Pulmonary artery endothelial cell (primary cell): Measurements from ENCODE around the gene CUX1. TPM values are rescaled to one million over a fixed set of nuclear protein-coding genes. Genes with fewer than 3 reads are reported as not detected.
"Not testable (repeated sequence)": the region's sequence is repeated elsewhere in the genome, so short reads cannot be mapped to it uniquely, and the experiment has no call there.

Experiments used
- DNase-seq: peaks from one replicate; pipeline ENCODE4 v3.0.0-alpha.2; 2011; ENCODE audit warnings: low read depth, low spot score
- total RNA-seq: library from RNA; depleted of rRNA; stranded (reverse); fragments of >200 nt; gene quantifications from 2 replicates; pipeline ENCODE4 v1.2.3, GENCODE V29; 2014

The CUX1 gene
- total RNA-seq, 1 donor from 2014 or later, result 20.8 TPM

DNA sequence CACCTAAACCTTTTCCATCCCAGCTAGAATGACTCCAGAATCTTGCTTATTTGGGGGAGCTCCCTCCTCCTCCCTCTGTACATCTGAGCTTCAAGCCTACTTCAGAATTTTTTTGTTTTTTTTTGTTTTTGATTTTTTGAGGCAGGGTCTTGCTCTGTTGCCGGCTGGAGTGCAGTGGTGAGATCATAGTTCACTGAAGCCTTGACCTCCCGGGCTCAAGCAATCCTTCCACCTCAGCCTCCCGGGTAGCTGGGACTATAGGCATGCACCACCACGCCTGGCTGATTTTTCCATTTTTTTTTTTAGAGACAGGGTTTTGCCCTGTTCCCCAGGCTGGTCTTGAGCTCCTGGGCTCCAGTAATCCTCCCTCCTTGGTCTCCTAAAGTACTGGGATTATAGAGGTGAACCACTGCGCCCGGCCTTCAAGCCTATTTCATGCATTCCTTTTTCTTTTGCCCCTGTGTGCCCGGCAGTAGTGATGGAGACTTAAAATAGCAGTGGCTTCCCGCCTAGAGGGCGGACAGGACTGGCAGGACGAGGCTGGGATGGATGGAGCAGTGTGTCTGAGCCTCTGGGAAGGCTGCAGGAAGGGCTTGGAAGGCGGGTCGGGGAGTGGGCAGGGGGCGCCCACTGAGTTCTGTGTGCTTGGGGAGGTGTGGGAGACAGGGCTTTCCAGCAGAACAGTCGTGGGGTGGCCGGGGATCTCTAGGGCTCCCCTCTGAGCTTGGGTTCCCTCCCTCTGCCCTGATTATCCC lies 8.8 kb downstream of the CUX1 start:
- no peak for DNase-seq

DNA sequence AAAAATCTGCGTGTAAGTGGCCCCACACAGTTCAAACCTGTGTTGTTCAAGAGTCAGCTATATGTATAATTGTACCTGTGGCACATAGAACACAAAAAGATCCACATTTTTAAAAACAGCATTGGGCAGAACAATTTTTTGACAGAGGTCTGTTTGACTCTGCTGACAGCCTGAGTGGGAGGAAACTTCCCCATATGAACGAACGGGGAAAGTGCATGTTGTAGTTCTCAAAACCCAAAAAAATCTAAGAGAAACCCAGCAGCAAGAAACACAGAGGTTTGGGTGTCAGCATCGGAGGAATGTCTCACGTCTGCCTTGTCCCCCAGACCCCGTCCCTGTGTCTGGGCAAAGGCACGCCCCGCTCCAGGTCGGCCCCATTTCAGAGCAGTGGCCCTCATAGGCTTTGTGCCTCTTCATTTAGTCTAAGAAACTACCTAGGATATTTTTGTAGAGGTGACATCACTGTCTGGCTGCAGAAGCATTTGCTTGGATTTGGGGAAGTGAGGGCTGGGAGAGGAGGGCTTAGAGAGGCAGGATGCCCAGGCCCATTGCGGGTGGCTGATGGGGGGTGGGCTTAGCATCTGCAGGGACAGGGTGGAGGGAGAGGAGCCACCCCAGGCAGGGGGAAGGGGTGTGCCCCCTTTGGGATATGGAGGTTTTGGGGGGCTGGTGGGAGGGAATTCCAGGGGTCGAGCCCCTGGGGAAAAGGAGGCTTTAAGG lies 11.0 kb downstream of the CUX1 start:
- no peak for DNase-seq

DNA sequence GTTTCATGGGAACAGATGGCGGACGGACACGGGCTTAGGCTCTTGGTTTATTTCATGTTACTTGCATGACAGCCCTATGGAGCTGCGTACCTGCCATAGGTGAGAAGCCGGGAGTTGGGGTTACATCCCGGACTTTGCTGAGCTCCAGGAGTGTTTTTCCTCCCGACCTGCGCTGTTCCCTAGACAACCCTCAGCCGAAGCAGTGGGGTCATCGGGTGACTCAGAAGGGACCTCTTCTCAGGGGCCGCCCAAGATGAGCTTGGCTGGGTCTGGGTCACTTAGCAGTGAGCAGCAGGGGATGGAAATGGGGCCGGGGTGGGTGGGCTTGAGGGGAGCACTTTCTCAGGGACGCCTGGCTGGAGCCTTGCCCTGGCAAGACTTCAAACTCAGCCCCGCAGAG lies 11.9 kb downstream of the CUX1 start:
- no peak for DNase-seq

DNA sequence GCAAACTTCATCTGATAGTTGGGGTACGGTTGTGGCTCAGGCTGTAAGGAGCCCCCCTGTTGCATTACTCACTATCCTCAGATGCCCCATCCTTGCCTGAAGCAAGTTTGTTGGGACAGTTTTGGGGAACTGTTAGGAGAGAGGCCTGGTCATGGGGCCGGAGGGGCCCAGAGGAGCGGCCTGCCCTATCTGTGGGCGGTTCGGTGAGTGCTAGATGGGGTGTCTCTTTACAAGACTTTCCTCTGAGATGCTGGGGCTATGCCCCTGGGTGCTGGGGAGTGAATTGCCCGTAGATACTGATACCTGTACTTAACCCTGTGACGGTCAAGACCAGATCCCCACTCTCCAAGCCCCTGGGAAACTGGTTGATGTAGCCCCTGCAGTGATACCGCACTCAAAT lies 12.4 kb downstream of the CUX1 start:
- no peak for DNase-seq

DNA sequence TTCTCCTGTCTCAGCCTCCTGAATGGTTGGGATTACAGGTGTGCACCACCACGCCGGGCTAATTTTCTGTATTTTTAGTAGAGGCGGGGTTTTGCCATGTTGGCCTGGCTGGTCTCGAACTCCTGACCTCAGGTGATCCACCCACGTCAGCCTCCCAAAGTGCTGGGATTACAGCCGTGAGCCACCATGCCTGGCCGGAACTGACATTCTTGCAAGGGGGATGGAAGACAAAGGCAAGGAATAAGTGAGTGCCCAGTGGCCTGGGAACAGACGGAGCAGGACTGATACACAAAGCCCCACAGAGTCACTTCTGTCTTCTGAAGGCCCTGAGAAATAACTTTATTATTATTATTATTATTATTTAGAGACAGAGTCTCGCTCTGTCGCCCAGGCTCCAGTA lies 14.0 kb downstream of the CUX1 start:
- DNase-seq, result not testable (repeated sequence)

DNA sequence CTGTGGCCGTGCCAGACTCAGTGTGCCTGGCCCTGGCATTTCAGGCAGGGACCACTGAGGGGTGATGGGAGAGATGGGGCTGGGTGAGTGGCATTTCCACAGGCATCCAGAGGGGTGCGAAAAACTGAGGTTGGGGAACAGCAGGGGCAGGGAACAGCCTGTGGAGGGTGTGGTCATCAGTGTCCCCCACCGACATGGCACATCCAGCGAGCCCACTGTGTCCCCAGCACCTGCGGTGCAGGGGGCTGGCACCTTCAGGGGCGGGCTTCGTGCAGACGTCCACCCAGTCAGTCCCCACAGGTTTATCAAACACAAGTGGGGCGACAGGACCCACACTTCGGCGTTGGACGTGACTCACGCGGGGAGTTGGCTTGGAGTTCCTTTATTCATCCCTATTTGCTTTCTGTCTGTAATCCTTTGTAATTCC lies 14.8 kb downstream of the CUX1 start:
- no peak for DNase-seq

DNA sequence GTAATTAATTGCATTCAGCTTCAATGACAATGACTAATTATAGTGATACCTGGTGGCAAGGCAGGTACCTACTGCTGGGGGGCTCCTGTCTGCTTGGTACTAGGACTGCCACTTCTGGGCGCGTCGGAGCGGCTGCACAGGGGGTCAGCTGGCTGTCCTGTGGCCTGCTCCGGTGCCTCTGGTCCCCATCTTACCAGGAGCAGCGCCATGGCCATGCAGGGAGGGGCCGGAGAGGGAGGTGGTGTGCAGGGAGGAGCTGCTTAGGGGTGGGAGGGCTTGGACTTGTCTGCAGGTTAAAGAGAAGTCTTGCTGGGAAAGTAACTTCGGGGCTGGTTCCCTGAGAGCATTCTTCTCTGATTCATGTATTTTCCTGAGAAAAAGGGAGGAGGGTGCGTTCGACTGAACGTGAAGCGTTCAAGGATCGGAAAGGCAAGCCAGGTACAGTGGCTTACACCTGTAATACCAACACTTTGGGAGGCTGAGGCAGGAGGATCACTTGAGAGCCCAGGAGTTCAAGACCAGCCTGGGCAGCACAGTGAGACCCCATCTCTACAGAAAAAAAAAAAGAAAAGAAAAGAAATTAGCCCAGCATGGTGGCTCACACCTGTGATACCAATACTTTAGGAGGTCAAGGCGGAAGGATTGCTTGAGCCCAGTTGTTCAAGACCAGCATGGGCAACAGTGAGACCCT lies 15.4 kb downstream of the CUX1 start:
- no peak for DNase-seq

DNA sequence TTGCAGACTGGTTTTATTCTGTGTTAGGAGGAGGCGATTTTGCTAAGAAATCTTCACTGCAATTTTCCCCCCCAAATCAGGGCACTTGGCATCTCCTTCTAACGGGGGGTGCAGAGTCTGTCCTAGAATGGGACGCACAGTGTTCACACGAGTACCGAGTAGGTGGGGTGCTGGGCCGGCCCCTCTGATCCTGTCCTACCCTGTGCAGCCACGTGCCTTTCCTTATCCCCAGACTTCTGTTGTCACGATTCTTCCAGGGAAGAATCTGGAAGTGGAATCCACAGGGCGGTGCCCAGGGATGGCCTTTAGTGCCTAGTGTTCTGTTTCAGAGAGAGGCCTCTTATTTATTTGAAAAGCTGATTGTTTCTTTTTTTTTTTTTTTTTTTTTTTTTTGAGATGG lies 16.4 kb downstream of the CUX1 start:
- DNase-seq, result no peak

DNA sequence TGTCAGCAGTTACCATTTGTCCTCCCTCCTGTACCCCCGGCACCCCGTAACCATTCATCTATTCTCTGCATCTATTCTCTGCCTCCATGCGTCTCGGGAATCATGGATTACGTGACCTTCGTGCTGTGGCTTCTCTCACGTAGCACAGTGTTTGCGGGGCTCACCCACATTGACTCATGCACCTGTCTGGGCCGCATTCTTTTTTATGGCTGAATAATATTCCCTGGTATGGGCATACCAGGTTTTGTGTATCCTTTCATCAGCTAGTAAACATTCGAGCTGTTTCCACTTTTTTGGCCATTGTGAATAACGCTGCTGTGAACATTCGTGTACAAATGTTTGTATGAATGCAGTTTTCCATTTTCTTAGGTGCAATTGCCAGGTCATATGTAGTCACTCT lies 17.7 kb downstream of the CUX1 start:
- DNase-seq, result no peak

DNA sequence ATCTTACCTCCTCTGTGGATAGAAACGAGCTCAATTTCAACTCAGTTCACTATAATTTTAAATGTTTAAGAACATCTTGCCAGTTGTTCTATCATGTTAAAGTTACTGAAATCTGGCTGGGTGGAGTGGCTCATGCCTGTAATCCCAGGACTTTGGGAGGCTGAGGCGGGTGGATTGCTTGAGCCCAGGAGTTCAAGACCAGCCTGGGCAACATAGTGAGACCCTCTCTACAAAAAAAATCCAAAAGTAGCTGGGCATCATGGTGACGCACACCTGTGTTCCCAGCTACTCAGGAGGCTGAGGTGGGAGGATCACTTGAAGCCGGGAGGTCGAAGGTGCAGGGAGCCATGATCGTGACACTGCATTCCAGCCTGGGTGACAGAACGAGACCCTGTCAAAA lies 20.0 kb downstream of the CUX1 start:
- DNase-seq, result not testable (repeated sequence)

DNA sequence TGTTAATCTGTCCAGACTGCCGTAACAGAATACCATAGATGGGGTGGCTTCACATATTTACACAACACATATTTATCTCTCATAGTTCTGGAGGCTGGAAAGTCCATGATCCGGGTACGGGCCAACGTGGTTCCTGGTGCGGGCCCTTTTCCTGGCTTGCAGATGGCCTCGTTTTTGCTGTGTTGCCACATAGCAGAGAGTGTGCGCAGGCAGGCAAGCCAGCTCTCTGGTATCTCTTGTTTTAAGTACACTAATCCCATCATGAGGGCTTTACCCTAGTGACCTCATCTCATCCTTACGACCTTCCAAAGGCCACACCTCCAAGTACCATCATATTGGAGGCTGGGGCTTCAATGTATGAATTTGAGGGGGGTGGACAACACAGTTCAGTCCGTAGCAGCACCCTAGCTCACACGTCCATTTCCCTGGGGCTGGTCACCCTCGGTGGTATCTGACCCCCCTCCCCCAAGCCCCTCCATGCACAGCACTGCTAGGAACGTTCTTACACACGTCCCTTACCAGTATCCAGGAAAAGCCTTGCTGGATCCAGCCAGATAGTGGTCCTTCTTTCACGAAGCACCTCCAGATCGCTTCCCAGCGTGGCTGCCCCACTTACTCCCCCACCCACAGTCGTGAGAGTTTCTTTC lies 21.5 kb downstream of the CUX1 start:
- DNase-seq, result no peak

DNA sequence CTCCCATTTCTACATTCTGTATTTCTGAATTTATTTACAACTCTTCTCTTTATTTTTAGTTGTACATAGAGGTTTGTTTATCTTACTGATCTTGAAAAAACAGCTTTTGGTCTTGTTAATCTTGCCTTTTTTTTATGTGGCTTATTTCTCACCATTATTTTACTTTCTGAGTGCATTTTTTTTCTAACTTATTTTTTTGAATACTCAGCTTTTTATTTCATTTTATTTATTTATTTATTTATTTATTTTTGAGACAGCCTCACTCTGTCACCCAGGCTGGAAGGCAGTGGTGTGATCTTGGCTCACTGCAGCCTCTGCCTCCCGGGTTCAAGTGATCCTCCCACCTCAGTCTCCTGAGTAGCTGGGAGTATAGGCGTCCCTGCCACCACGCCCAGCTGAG lies 23.9 kb downstream of the CUX1 start:
- DNase-seq, result no peak

DNA sequence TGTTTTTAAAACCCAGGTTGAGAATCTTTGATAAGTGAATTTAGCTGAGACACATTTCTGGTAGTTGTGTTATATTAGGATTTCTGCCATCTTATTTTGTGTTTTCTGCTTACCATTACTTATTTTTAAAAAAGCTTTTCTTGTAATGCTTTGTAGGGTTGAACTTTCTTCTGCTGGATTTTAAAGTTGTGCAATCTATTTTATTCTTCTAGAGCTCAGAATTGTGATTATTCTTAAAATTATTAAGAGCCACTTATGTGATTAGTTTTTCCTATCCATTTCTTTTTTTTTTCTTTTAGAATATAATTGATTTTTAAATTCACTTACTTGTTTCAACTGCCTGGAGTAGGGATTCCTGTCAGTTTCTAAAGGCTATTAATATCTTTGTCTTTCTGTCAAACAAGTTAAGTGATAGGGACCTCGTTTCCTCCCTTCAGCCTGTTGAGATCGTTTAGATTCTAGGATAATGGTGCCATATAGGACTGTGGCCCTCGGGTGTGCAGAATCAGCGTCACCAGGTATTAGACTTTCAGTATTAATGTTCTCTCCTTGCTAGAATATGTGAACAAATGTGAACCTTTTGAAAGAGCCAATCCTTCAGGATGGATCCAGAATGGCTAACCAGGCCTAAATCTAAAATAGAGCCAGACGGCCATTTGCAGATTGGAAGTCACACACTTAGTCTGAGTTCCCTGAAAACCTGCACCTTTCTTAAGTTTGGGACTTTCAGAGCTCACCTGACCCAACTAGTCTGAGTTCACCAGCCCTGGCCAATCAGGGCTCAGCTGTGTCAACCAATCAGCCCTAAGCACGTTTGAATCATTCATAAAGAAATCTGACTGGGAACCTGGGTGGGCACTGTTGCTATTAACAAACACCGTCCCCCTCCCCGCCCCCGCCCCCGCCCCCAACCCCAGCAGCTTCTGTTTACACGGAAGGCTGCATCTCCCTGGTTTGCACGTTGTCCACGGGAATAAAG lies 26.2 kb downstream of the CUX1 start:
- no peak for DNase-seq

DNA sequence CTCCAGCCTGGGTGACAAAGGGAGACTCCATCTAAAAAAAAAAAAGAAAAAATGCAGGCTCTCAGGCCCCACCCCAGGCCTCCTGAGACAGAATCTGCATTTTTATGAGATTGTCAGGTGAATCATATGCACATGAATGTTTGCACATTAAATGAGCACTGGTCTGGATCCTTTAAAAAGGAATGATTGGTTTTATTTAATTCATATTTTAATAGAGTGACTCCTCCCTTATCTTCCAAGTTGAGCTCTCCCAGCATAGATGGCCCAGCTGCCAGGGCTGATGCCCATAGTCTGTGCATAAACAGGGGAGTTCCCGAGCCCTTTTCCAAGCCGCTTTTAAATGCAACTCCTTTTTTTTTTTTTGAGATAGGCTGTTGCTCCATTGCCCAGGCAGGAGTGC lies 28.5 kb downstream of the CUX1 start:
- no peak for DNase-seq

DNA sequence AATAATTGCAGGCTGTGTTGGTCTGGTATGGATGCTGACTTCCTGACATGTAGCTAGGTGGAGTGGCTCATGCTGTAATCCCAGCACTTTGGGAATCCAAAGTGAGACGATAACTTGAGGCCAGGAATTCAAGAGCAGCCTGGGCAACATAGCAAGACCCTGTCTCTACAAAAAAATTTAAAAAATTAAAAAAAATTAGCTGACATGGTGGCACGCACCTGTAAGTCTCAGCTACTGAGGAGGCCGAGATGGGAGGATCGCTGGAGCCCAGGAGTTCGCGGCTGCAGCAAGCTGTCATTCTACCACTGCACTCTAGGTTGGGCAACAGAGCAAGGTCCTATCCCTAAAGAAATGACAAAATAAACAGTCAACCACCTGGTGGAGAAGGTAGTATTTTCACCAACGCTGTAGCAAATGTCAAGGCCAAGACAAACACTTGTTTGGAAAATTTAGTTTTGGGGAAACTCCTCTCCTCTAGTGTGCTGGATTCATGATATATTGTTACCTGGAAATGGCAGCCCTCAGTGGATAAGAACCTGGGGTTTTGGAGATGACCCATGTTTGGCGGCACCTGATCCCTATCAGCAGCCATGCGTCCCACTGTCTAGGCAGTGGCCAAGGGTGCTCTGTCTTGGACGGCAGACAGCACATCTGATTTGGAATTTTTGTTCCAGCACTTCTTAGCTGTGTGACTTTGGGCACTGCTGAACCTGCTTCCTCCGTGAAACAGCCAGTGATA lies 29.5 kb downstream of the CUX1 start:
- DNase-seq, result no peak

DNA sequence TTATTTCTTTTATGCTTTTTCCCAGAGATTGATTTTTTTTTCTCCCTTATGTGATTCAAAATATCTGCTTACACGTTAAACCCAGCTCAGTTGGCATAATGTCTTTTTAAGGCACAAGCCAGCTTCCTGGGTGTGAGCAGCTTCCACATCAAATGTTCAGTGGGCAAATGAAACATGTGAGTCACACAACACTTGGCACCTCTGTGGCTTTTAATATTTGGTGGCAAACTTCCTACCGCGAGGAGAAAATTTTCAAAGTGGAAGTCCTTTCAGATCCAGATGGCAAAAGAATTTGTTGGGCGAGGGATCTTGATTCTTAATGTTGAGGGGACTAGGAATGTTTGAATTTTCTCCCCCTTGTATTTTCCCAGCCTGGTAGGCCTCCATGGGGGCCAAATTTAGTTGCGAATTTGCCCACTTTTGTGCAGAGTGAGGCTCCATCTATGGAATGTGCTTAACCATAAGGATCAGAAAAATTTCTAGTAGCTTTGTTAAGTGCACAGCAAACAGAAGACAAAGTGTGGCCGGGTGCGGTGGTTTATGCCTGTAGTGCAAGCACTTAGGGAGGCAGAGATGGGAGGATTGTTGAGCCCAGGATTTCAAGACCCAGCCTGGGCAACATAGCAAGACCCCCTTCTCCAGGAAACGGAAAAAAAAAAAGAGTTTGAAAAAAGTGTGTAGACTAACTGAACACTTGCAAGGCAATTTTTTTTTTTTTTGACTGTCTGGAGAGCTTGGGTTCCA lies 31.0 kb downstream of the CUX1 start:
- DNase-seq, result no peak

DNA sequence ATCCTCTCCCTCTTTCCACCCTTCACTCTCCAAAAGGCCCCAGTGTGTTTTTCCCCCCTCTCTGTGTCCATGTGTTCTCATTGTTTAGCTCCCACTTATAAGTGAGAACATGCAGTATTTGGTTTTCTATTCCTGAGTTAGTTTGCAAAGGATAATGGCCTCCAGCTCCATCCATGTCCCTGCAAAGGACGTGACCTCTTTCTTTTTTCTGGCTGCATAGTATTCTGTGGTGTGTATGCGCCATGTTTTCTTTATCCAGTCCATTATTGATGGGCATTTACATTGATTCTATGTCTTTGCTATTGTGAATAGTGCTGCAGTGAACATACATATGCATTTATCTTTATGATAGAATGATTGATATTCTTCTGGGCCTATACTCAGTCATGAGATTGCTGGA lies 31.9 kb downstream of the CUX1 start:
- not testable (repeated sequence) for DNase-seq

DNA sequence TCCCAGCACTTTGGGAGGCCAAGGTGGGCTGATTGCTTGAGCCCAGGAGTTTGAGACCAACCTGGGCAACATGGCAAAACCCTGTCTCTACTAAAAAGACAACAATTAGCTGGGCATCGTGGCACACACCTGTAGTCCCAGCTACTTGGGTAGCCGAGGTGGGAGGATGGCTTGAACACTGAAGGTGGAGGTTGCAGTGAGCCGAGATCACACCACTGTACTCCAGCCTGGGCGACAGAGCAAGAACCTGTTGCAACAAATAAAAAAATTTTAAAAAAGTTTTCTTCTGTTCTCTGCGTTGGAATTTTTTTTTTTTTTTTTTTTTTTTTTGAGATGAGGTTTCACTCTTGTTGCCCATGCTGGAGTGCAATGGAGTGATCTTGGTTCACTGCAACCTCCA lies 34.9 kb downstream of the CUX1 start:
- not testable (repeated sequence) for DNase-seq

DNA sequence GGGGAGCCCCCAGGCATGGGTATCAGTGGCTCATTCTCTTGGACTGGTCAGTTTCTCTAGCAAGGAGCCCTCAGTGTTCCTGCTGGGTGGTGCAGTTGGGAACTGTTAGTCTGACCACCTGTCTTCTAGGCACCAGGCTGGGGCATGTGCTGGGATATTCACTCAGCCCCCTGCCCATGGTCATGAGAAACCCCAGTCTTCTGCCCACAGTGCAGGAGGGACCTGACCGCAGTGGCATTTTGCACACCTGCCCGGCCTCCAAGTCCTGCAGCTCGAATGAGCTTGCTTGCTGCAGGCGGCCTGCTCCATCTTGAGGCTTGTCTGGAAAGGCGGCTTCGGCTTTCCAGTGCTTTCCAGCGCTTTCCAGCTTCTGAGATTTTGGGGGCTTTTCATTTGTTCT lies 36.3 kb downstream of the CUX1 start:
- DNase-seq, result no peak
